CD4-positive, alpha-beta T cell treated with Interleukin-2 at 100 ng/mL for 4 hours (primary cell): ENCODE measurements around the gene CLDN25.
"Not testable (repeated sequence)": the region's sequence is repeated elsewhere in the genome, so short reads cannot be mapped to it uniquely, and the experiment has no call there.

ENCODE experiments used
- DNase-seq: peaks from one replicate; pipeline ENCODE4 v3.0.0-alpha.2; 2020; ENCODE audit warnings: low spot score

CLDN25 gene

DNA sequence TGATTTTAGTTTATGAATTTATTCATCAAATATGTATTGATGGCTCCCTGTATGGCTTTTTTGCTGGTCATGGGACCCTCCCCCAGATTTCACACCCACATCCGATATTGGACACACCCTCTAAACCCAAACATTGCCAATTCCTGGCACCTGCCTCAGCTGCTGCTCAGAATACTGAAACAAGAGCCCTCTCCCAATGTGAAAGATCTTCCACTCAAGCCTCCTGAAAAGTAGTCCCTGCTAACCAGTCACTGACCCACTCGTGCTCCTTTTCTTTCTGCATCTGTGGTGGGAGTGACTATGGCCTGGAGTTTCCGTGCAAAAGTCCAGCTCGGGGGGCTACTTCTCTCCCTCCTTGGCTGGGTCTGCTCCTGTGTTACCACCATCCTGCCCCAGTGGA is at the start of gene CLDN25:
Gene CLDN25 (plus strand): TSS at position 301 of the 400 bp plus-strand sequence. CDS start 0 bp downstream, at position 301.
- no peak for DNase-seq

DNA sequence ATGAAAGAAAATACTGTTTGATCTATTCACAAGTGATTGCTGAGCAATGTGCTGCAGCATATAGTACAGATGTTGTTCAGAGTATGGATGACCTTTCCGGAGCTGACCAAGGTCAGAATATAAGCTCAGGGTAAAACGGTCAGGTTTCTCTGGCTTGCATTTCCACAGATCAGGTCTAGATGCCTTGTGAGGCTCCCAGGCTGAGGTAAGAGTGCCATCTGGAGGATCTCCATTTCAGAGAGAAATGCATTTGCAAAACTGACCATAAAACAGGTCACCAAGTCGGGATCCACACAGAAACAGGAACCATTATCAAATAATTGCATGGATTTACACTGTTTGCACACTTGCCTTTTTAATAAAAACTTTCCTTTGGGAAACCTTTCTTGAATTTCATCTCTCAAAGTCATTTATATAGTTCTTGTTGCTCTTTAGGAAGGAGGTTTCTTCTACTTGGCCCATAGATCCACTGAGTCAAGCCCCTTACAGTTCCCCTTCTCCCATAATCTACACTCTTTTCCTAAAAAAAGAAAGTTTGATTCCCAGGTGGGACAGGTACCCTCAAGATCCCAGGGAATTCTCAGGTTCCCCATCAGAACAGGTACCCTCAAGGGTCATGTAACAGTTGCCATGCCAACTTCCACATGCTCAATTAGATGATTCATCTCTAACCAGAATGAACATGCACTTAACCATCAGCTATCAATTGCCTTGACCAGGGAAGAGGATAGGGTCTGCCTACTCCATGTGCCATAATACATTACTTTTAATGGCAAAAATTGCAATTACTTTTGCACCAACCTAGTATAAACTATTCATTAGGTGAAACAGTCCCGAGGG is 48.5 kb upstream of the CLDN25 start:
- no peak for DNase-seq

DNA sequence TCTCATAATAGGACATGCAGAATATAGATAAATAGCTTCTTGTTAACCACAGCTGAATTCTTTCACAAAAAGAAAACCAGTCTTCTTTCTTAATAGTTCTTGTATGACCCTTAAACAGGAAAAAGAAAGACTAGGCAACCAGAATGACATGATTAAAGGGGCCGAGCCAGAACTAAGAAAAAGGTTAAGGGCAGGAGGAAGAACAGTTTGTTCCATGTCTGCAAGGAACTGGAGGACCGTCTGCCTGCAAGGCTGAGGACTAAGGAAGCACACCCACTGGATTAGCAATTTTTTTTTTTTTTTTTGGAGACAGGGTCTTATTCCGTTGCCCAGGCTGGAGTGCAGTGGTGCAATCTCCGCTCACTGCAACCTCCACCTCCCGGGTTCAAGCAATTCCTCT is 47.5 kb upstream of the CLDN25 start:
- no peak for DNase-seq

DNA sequence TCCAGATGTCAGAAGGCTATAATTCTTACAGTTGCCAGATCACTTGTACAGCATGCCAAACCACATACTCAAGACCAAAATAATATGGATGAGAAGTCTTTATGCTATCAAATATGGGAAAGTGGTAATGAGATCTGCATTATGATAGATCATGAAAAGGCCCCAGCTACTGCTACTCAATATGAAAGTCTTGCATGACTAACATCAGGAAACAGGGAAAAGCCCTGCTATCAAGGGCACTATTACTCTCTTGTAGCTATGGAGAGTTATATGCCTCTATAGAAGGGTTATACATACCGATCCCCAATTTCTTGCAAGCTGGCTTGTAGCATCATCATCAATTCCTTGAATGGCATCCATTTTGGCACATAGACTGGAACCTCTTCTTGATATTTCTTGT is 43.3 kb upstream of the CLDN25 start:
- no peak for DNase-seq

DNA sequence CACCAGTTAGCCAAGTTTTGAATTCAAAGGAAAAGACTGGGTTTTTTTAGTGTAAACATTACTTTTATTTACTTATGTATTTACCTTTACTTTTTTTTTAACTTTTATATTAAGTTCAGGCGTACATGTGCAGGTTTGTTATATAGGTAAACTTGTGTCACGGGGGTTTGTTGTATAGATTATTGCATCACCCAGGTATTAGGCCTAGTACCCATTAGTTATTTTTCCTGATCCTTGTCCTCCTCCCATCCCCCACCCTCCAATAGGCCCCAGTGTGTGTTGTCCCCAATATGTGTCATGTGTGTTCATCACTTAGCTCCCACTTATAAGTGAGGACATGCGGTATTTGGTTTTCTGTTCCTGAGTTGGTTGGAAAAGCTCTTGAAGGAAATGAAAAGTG is 26.7 kb upstream of the CLDN25 start:
- DNase-seq, result no peak

DNA sequence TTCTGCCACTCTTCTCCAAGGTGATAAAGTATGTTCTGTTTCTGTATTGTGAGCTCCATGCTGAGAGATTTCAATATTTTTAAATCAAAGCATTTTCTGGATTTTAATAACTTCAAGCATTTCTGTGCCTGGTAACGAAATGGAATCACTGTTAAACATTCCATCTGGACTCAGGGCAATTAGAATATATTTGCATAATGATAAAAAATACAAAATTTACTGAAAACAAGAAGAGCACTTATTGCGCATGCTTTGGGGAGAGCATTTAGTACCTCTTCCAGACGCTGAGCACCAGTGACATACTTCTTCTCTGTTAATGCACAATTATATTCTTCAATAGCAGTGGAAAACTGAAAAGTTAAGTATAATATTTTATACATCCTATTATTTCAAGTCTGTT is 19.4 kb upstream of the CLDN25 start:
- no peak for DNase-seq

DNA sequence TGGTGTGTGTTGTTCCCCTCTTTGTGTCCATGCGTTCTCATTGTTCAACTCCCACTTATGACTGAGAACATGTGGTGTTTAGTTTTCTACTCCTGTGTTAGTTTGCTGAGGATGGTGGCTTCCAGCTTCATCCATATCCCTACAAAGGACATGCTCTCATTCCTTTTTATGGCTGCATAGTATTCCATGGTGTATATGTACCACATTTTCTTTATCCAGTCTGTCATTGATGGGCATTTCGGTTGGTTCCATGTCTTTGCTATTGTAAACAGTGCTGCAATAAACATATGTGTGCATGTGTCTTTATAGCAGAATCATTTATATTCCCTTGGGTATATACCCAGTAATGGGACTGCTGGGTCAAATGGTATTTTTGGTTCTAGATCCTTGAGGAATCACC is 16.6 kb upstream of the CLDN25 start:
- not testable (repeated sequence) for DNase-seq

DNA sequence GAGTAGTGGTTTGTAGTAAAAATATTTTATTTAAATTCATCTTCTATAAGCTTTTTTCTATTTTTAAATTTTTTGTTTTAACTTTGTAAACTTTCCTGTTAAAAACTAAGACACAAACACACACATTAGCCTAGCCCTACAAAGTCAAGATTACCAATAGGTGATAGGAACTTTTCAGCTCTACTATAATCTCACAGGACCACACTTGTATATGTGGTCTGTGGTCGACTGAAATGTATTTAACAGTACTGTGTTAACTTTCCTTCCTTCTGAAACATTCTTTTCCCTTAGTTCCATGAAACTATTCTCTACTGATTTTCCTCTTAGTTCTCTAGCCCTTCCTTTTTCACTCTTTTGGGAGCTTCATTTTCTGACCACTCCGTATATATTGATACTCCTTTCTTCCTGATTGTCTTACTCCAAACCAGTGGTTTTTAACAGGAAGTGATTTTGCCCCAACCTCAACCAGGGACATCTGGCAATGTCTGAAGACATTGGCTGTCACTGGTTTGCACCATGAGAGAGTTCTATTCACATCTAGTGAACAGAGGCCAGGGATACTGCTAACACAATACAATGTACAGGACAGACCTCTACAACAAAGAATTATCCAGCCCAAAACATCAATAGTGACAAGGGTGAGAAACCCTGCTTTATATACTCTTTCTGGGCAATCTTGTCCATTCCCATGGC is 14.9 kb upstream of the CLDN25 start:
- DNase-seq, result no peak

DNA sequence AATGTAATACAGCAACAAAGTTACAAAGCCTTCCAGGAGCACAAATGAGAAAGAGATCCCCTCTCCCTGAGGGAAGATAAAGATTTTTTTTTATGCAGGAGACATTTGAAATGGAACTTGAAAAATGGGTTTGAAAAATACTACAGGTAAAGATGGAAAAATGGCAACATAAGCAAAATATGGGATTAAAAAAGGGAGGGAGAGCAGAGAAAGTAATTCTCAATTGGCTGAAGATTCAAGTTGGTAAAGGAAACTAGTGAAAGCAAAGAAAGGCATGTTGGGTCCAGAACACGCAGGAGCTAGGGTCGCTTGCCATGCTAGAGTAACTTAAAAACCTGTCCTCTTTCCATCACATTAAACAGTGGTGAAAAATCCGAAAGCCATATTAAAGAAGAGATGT is 7.6 kb upstream of the CLDN25 start:
- DNase-seq, result no peak

DNA sequence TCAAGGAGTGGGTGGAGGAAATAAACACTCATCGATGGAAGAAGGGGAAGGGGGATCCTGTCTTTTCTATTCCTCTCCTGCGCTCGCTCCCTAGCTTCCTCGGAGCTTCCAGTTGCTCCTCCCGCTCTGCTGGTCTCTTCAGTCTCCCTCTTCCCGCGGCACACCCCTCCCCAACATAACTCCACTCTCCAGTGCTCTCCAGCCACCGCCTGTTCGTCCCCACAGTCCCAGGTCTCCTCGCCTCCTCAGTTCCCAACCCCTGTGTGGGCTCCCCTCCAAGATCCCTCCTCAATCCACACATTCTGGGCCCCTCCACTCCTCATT is 6.5 kb upstream of the CLDN25 start:
- DNase-seq, result no peak

DNA sequence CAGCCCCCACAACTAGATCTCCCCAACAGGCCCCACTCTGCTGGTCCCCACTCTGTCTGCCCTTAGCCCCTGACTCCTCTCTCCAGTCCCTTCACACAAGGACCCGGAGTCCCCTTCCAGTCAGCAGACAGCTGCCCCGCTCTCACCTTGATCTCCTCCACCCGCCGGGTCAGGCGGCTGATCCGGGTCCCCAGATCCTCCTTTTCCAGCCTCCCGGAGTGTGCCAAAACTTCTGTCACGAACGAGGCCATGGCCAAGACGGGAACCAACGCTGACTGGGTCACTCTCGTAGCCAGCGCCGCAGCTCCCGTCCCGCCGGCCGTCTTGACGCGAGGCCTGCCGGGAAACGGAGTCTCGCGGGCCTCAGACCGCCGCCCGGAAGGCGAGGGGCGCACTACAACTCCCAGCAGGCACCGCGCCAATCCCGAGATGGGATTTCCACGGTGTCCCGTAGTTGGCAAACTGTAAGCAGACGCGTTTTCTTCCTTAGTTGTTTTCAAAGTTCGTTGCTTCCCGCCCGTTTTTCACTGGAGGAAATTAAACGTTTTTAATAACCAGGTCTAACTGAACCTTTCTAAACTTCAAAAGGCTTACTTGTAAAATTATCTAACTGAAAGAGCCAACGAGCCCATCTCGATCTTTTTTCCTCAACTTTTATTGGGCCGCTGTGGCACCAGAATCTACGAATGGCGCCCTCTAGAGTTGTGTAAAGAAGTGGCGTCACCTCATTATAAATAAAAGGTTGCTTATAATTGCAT is 6.0 kb upstream of the CLDN25 start, which contains the start of gene ZW10:
Gene ZW10 (minus strand): TSS at position 277 of the 758 bp plus-strand sequence. CDS start 26 bp downstream, at position 251.
- peak; percentile 92 for DNase-seq

DNA sequence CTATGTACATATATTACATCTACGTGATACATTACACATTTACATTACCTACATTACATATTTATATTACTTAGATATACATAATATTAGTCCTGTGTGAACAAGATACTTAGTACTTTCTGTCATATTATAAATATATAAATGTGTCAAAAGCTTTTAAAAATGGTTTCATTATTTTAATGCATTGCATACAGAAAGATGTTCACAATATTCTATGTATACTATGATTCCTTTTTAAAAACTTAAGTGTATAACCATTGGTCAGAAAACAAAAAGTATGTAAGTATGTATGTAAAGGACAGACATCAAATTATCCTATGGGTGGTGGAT is 5.5 kb upstream of the CLDN25 start:
- DNase-seq, result no peak

DNA sequence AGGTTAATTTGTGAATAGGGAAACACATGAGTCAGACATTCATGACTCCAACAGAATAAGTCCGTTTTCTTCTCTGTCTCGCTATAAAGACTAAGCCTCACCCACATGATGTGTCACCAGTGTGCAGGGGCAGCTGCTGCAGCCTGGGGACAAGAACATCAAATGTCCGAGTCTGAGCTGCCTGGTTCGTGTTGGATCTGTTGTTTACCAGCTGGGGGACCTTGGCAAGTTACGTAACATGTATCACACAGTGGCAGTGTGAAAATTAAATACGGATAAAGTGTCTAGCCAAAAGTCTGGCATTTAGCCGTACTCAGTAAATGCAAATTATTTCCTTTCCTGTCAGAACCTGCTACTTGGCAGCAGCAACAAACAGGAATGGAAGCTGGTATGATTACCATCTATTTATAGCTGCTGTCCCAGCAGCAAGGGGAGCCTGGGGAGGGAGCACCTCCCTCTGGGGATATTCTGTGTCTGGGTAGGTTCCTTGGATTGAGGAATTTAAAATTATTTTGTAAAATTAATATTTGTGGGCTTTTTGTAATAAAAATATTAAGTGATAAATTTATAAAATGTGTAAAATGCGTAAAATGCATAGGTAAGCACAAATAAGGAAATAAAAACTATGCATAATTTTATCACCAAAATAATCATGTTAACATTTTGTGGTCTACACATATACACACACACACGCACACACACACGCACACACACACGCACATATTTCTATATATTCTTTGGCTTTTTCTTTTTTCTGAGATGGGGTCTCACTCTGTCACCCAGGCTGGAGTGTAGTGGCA is 1.3 kb upstream of the CLDN25 start:
- DNase-seq, result no peak

DNA sequence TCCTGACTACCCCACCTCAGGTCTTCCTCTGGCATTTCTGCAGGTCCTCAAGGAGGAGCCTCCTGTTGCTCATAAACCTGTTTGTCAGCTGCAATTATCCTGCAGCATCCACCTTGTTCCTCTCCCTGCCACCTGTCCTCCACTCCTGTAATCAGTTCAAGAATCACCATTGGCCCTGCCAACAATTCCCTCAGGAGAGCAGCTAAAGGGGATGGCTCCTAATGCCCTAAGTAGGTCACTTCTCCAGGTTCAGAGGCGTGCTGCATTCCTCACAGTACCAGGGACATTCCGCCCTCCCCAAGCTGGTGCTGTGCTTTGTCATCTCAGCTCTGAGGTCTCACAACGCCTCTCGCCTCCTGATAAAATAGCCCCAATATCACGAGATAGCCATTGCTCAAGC is 2.1 kb downstream of the CLDN25 start:
- no peak for DNase-seq

DNA sequence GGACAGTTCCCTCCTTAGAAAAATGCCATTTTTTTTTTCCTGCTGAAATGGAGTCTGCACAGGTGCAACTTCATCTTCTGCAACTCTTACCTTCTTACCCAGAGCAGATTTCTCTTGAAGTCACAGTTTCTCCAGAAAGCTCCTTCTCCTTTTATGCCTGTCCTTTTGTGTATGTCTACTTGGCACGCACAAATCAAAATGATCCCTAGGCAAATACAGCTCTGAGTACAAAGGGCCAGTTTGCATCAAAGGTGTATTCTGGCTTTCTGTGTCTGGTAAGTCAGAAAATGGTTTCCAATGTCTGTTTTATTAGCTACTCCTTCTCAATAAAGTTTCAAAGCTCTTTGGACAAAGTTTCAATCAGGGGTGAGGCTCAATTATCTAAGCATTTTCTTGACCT is 2.5 kb downstream of the CLDN25 start:
- DNase-seq, result no peak

DNA sequence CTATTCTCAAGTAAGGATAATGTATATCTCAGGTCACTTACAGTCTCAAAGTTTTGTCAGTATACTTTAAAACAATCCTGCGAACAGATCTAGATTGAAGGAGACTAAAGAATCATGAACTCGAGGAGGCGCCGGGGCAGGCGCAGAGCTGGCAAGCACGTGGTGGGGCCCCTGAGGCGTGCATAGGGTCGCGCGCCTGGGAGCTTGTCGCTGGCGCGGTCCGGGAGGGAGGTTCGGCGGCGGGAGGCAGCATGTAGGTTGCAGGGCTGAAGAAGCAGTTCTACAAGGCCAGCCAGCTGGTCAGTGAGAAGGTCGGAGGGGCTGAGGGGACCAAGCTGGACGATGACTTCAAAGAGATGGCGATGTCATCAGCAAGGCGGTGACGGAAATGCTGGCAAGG is 9.4 kb downstream of the CLDN25 start:
- not testable (repeated sequence) for DNase-seq

DNA sequence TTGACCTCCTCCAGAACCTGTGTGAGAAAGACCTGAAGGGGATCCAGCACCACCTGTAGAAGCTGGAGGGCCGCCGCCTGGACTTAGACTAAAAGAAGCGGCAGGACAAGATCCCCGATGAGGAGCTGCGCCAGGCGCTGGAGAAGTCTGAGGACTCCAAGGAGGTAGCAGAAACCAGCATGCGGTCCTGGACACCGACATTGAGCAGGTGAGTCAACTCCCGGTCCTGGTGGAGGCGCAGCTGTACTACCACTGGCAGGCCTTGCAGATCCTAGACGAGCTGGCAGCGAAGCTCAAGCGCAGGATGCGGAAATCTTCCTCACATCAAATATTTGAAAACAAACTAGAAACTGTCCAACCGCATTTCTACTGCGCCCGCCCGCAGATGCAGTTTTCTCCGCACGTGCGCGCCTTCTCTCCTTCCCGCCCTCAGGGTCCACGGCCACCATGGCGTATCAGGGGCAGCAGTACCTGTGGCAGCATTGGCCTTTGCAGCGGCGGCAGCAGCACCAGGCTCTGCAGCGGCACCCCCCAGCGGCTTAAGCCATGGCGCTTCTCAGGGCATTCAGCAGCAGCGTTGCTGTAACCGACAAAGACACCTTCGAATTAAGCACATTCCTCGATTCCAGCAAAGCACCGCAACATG is 10.2 kb downstream of the CLDN25 start:
- no peak for DNase-seq

DNA sequence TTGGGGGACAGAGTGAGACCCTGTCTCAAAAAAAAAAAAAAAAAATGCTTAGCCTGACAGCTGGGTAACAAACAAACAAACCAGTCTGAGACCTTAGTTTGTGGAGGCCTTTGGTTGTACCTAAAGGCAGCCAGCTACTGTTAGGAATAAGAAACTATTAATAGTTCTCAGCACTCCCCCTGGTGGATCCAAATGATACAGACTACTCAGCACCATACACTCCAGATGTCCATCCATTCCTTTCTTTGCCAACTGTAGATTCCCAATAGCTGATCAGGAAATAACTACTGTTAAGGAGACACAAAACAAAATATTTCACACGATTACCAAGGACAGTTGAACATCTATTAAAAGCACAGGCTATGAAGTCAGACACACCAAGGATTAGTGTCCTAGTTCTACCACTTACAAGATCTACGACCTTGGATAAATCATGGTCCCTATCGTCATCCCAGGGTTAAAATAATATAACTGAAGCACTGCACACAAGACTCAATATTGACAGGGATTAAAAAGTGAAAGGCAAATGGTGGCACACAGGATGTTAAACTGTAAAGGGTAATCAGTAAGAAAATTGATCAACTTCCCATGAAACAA is 17.2 kb downstream of the CLDN25 start:
- DNase-seq, result peak; percentile 36

DNA sequence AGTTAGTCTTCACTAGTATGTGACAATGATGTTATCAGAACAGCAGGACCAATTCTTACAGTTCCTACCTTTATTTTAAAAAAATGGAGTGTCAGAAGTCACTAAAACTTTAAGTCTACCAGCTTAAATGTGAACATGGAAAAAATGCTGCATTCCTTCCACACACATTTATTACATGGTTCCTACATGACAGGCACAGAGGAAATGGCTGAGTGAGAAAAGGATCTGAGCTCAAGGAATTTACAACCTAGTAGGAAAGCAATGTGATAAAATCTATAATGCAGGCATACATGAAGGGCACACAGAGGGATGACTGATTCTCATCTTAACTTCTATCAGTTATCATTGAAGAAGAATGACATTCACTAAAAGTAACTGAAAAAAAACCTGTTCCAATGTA is 23.0 kb downstream of the CLDN25 start:
- DNase-seq, result no peak

DNA sequence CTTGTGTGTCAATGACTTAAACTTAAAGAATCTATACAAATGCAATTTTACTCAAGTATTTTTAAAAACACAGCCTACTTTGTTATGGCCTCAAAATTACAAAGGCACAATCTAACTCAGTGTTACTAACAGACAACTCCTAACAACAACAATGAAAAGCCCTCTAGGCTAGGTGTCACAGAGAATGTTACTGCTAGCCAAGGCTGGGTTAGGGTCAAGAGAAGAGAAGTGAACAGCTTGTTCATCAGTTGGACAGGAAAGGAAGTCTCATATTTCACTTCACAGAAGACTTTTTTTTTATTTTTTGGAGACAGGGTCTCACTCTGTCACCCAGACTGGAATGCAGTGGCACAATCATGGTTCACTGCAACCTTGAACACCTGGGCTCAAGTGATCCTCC is 26.0 kb downstream of the CLDN25 start:
- no peak for DNase-seq

DNA sequence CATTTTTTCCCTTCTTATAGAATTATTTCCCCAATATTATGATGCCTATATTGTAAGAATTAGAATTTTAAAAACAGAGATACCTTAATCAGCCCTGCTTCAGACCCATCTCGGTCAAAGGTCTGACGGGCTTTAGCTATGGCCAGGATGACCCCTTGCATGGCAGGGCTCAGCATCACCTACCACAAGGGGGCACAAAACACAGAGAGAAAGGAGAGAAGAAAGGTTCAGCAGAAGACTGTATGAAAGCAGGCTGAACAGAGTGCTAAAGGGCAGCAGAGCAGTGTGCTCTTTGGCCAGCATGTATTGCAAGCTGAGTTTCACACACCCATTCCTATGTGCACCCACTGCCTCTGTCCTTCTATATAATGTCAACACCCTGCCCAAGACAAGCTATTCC is 26.8 kb downstream of the CLDN25 start:
- DNase-seq, result peak; percentile 1
